Measurements from ENCODE around the gene TANC2.

The TANC2 gene

DNA sequence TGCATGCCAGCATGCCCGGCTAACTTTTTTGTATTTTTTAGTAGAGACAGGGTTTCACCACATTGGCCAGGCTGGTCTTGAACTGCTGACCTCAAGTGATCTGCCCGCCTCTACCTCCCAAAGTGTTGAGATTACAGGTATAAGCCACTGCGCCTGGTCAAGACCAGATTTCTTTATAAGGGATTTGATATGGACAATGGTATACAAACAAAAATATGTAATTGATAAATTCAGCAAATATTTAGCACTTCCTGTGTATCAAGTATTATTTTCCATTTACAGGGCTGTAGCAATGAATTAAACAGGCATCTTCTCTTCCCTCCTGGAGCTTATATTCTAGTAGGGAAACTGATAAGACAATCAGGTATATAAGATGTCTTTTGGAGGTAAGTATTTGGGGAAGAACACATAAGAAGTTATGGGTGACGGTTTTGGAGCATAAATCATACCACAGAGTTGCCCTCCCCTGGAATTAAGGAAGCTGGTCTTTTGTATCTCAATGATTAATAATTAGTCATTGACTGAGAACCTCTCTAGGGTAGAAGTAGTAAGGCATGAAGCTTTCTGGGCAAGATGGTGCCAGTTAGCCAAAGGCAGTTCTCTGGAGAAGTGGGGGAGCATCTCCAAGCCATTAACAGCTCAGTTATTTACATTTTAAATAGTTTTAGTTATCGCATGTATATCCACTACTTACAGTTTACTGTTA lies 35.8 kb downstream of the TANC2 start:
- no peak for DNase-seq (ENCODE audit: low read depth)

GRCh38 chr17:63002625-63003024 lies 36.6 kb downstream of the TANC2 start:
- DNase-seq (ENCODE audit: low read depth), result no peak

DNA sequence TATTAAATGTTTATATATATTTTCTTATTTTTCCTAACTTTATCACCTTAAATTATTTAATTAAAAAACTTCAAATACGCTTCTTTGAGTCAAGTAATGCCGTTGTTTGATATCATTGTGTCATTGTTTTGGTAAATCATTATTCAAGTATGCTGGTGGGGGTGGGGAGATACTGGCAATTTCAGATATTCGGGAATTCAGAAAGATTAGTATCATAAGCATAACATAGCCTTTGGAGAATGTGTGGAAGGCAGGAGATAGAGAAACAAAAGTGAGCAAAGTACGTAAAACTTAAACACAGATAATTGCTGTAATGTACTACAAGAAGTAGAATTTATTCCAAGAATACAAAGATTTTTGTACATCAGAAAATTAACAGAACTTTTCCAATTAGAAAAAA lies 49.8 kb downstream of the TANC2 start:
- DNase-seq (ENCODE audit: low read depth), result no peak

All from EH (cell line).